HG03521 (cell line): ENCODE data around the gene AHSA1.
A peak's percentile ranks its signal among the peaks of the same experiment; 100 is the strongest.

Experiments
- ATAC-seq: cut with Tn5 transposase; IDR thresholded peaks from one replicate; pipeline ENCODE4 v1.9.1; 2021; ENCODE audit warnings: mild to moderate bottlenecking, moderate library complexity; ENCODE audit not compliant: unreplicated experiment

AHSA1 gene

DNA sequence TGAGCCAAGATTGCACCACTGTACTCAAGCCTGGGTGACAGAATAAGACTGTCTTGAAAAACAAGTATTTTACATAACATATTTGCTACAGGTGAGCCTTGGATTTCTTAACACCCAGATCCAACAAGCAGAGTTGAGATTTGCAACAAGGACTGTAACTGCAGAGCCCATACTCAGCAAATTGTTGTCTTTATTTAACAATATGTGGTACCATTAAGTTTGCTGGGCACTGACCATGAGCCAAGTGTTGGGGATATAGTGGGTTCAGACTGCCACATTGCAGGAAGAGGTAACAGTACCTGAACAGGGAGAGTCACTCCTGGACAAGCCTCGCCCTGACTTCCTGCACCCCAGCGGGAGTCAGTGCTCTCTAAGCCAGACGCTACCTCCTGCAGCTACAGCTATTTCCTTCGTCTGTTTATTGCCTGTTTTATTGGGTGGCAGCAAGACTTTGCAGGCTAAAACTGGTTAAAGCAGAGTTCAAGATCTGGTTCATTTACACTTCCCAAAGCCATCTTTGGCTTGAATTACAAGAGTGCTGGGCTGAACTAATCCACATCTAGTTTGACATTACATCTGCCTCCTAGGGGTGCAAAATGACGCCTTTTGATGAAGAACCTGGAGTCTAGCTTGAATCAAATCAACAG, 12.5 kb downstream of the AHSA1 start:
- ATAC-seq: no peak

DNA sequence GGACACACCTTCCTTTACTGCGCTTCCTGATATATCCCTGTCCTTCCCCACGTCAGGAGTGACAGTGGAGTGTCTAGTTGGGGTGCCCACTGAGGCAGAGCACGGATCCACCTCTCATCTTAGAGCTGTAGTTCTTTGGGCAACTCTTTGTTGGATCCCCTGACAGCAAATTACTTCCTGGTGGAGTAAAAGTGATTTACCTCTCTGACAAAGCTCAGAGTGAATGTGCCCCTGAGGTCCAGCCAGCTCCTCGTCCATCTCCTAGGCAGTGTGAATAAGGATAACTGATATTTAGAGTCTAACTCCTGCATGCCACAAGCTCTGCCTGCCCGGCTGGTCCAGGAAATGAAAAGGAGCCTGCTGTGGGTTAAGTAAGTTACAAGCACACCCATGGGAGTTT, 16.0 kb downstream of the AHSA1 start:
- ATAC-seq: no peak

DNA sequence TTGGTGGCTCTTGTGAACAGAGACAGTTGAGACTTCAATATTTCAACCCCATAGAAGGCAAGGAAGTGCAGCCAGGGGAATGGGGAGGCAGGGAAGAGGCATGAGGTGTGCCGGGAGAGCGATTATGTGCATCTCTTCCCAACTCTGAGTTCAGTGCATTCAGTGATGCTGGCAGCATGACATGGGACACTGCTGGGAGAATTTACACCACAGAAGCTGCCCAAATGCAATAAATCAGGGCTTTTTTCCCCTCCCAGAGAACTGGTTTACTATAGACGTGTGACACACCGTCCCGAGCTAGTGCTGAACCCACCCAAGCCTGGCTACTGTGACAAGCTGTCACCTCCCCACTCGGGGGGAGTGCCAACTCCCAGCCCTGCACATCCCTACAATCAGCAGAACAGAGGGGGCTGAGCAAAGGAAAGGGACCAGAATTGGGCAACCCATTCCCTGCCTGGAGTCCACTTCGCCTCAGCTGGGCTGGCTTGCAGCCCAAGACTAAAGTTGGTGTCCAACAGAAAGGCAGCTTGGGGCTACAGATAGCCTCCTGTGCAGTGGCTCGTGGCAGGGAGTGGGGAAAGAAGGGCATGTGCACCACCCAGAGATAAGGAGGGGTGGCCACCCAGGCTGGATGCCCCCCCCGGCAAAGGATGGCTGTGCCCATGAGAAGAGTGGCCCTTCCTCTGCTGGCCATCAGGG, 16.7 kb downstream of the AHSA1 start:
- ATAC-seq: no peak

DNA sequence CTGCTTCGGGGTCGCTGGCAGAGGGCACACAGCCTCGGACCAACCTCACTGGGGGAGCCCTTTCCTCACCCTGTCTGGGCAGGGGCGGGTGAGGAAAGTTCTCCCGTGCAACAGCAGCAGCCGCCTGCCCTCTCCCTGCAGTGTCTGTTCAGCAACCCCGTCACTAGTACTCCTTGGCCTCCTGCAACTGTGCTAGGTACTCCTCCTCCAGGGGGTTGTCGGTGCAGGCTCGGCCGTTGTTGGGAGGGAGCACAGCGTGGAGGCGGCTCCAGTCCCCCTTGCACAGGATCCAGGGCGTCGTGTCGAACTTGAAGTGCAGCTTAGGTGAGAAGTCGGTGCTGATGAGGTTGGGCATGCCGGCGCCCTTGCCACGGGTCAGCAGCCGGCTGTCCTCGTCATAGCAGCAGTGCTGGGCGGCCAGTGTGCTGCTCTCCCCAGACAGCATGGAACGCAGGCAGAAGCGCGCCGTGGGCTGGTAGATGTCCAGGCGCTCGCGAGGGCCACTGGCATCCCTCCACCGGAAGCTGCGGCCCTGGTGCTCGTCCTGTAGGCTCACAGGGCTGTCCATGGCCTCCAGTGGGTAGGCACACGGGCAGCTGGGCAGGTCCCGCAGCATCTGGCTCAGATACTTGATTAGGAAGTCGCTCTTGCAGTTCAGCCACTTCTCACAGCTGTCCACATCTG, 17.7 kb downstream of the AHSA1 start:
- ATAC-seq: no peak

DNA sequence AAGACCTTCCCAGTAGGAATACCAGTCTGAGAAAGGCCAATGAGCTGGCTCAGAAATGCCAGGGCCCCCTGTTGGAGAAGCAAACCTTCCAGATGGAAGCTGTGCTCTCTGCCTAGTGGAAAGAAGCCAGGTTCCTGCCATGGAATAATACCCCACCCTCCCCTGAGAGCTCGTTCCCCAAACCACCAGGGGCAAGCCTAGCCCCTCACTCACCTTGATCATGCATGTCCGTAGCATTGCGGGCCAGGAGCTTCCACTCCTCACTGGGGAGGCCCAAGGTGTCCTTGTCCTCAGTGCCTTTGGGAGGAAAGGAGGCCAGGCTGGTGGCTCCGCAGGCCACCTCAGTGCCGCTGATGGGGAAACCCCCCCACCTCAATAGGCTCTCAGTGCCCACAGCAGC, 20.1 kb downstream of the AHSA1 start:
- ATAC-seq: no peak

DNA sequence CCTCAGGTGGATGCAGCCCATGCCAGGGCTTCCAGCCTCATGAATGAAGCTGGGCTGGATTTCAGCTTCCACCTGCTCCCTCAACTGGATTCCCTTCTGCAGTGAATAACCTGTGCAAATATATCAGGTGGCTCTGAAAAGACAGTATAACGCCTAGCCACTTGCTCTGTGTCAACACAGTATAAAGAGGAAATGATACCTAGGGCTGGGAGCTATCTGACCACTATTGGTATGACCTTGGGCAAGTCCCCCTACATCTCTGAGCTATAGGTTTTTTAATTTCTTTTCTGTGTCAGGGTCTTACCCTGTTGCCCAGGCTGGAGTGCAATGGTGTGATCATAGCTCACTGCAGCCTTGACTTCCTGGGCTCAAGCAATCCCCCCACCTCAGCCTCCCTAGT, 20.9 kb downstream of the AHSA1 start:
- ATAC-seq: peak; percentile 87

DNA sequence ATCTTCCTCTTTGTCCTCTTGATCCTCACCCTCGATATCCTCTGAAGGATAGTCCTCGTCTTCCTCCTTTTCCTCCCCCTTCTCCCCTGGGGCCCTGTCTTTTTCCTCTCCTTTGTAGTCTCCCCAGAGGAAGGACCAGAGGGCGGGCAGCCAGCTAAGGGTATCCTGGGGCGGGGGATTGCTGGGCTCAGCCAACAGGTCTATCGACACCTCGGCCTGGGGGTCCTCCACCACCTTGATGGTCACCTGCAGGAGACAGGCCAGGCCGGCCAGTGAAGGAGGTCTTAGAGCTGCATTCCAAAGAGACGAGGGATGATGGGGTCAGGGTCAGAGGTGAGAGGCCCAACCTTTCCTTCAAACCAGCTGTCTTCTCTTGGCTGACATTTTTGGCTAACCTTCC, 24.5 kb downstream of the AHSA1 start:
- ATAC-seq: no peak

DNA sequence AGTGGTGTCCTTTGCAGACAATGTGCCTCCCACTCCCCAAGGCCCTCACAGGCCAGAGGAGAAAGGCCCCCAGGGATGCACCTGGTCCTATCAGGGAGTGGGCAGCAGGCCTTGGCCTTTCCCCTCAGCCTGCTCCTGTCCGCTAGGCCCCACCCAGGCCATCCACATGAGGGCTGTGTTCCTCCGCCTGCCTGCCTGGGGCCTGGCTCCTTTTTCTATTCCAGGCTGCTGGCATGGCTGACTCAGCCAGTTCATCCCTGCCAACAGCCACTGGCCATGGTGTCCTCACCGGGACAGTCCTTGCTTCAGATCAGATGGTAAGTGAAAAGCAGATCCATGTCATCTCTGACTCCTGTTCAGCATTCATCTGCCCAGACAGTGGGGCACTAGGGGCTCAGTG, 27.4 kb downstream of the AHSA1 start:
- ATAC-seq: no peak

DNA sequence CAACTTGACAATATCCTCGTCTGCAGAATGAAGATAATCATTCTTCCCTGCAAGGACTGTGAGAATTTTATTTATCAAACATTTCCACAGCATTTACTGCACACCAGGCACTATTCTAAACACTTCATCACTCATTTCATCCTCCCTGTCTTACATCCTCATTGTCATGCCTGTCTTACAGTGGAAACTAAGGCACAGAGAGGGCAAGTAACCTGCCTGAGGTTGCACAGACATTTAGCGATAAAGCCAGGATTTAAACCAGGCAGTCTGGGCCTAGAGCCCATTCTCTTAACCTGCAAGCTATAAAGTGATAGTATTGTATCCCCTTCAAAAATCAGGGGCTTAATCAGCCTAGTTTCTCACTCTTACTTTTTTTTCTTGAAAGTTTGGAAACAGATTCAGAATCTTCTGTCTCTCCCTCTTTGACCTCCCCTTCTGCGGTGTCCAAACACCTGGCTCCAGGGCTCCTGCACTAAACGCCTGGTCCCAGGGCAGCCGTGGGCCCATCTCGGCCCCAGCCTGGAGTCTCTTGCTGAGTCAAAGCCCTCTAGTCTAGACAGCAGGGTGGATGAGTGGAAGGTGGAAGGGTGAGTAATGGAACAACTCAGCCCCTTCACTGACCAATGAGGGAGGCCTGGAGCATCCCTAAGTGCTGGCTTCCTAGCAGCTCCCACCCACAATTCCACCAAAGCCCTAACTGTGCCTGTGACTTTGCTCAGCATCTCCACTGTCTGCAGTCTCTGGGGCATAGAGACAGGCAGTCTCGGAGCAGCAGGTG, 28.2 kb downstream of the AHSA1 start:
- ATAC-seq: no peak

DNA sequence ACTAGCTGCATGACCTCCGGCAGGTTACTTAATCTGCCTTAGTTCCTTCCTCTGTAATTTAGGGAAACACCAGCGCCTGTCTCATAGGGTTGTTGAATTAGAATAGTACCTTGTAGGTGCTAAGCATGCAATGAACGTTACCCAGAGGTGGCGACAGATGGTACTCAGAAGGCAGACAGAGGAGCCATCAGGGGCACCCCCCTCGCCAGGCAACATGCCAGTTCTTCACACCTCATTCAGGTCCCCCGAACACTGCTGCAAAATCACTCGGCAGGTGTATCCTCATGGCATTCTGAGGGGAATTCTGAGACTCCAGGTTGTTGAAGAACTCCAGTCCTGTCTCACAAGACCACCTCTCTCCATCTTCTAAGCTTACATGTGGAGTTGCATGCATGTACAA, 30.7 kb downstream of the AHSA1 start:
- ATAC-seq: no peak

DNA sequence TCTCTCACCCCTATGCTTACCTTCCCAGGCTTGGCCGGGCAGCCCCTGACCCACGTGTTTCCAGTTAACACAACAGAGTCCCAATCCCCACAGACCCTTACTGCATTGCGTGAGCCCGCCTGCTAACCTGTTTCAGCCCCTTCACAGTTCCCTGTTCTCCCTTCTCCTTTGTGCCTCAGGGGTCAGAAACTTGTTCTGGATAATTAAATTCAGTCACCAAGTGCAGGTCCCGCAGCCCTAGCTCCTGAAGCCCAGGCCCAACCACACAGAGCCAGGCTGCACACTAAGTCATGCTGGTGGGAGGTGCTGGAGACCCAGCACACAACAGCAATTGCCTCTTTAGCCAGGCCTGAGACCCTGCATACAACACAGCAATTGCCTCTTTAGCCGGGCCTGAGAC, 31.1 kb downstream of the AHSA1 start:
- no peak for ATAC-seq

DNA sequence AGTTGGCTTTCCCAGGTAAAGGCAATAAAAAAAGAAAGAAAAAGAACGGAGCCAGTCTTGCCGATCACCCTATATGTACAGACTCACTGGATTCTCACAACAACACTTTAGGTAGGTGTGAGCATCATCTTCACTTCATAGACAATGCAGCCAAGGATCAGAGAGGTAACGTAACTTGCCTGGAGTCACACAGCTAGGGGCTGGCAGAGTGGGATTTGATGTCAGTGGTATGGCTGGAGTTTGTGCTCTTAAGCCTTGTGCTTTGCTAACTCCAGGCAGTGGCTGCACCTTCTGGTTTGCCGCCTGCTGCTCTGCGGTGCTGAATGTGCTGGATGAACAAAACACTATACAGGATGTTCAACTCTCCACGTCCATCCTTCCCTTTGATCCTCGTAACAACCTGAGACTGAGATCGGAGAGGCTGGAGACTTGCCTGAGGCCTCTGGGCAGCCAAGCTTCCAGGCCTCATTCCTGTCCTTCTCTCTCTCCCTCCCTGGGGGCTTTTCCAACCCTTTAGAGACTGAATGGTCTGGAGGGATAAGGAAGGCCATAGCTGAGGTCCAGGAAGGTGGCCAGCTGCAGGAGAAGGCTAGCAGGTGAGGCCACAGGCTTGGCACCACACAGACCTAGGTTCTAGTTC, 32.6 kb downstream of the AHSA1 start:
- ATAC-seq: no peak

DNA sequence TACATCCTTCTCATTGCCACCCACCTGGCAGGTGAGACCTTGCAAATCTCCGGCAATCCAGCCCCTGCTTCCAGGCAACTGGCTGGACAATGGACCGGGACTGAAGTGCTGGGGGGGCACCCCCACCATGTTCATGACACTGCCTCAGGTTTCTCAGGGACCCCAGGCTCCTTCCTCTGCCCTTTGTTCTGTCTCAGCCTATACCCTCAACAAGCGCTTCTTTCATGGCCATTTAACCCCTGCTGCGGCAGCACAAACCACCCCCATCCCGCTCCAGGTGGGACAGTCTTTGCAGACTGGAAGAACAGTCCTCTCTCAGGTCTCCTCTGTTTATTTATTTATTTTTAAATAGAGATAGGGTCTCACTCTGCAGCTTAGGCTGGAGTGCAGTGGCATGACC, 33.2 kb downstream of the AHSA1 start:
- no peak for ATAC-seq

DNA sequence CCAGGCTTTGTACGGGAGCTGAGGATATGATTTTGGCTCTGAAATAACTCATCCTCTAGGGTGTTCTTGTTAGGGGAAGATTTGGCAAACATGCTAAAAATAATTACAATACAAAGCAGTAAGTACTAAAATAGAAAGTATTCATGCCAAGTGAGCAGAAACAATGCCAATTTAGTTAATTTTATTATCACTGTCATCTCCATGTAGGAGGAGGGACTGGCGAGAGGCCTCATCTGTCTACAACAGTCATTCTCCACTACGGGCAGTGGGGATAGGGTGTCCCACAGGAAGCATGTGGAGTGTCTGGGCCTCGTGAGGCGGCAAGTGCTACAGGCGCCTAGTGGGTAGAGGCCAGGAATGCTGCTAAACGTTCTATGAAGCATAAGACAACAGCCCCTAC, 37.4 kb downstream of the AHSA1 start:
- ATAC-seq: no peak

DNA sequence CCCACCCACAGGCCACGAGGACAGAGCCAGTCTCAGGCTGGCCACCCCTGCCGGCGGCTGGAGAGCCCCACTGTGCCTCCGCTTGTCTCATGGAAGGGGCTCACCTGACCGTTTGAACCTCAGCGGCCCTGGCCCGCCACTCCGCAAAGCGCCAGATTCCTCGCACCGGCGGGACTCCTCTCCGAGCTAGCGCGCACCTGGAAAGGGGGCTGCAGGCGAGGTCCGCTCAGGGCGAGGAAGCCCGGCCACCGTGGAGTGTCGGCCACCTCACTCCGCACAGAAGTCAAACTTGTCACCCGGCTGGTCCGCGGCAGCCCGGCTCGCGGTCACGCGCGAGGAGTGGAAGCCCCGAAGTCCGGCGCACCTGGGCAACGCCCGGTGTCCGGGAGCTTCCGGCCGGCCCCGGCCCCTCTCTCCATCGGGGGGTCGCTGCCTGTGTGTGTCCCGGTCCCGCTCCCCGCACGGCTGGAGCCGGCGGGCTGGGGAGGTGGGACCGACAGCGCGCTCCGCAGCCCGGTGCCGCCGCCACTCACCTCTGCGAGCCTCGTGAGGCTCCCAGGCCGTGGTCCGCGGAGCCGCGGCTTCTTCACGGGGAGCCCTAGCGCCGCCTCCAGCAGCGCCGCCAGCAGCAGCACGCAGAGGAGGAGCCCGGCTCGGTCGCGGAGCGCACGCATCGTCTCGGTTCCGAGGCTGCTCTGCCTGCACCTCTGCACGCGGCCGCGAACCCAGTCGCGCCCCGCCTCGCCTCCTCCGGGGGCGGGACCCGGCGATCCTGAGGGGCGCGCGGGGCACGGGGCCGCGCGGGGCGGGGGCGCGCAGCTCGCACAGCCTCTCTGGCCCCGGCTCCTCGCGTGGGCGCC, 40.5 kb downstream of the AHSA1 start, which contains the start of gene ISM2:
TSS of gene ISM2 (minus strand) at position 697 of the 860 bp plus-strand sequence. CDS start at position 674, 23 bp downstream.
- peak; percentile 49 for ATAC-seq

DNA sequence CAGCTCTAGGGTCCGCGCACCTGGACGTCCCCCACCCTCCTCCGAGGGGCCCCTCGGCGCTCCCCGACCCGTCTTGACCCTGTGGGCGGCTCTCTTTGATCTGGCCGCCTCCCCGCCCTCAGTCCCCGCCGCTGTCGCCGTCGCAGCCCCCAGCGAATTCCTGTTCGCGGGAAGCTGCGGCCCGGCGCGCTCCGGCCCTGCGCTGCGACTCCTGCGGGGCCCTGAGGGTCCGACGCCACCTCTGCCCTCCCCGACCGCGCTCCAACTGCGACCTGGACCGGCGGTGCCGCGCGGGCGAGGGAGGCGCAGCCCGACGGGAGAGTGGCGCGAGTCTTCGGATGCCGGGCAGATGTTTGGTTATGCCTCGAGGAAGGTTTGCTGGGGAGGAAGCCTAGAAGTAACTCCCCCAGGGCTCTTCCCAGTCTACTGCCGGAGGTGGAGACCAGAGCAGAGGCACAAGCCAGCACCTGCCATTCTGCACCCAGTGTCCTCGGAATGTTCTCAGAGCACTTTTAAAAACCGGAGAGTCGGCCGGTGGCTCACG, 41.2 kb downstream of the AHSA1 start:
- peak; percentile 22 for ATAC-seq

DNA sequence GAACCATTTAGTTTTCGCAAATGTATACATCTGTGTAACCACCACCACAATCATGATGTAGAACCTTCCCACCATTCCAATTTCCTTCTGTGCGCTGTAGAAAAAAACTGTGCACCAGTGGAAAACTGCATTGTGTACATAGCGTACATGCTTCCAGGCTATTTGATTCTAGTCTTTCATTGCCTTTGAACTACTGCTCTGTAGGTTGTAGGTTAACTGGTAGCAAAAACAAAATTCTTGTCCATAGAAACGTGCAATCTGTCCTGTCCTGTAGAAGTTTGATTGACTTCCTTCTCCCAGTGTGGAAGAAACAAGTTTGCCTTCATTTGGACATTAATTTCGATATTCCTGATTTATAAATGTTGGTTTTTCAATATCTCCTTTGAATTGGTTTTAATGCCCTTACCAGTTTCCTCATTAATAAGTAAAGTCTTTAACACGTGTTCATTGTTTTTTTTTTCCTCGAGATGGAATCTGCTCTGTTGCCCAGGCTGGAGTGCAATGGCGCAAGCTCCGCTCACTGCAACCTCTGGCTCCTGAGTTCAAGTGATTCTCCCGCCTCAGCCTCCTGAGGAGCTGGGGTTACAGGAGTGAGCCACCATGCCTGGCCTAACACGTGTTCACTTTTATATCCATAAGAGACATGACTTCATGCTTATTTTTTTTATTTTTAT, 44.4 kb downstream of the AHSA1 start:
- no peak for ATAC-seq

DNA sequence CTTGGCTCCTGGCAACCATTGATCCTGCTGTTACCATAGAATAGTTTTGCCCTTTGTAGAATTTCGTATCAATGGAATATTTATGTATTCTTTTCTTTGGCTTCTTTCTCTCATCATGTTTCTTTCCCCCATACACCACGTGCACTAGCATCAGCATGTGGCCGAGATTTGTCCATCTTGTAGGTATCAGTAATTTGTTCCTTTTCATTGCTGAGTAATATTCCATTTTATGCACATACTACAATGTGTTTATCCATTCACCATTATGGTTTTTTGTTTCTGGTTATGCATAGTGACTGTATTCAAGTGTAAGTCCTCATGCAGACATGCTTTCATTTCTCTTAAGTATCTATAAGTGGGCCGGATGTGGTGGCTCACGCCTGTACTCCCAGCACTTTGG, 45.2 kb downstream of the AHSA1 start:
- ATAC-seq: no peak

DNA sequence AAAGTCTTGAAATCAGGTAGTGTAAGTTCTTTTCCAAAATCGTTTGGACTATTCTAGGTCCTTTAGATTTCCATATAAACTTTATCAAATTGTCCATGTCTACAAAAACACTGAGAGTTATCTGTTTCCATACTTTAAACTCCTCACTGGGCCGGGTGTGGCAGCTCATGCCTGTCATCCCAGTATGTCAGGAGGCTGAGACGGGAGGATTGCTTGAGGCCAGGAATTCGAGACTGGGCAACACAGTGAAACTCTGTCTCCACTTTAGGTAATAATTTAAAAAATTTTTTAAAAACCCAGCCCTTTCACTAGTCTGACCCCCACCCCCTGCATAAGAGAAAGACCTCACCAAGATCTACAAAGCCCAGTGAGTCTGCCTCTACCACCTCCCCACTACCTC, 47.1 kb downstream of the AHSA1 start:
- no peak for ATAC-seq
